ENCODE measurements around the gene ZRANB3.

ZRANB3 gene

GRCh38 chr2:135212757-135213156 is 318.3 kb downstream of the ZRANB3 start:
- no peak overlapping the region for H3K27ac Mint-ChIP-seq
- ATAC-seq (no peak), DNase-seq (ENCODE audit: low spot score in 2 of 2) (no peak)
- H3K4me3 Mint-ChIP-seq, result no peak overlapping the region
- no peaks in the 10 kb centered on the region for H3K9me3 Mint-ChIP-seq
- no peaks in the 10 kb centered on the region for H3K36me3 Mint-ChIP-seq
- H3K4me1 Mint-ChIP-seq, result no peaks in the 10 kb centered on the region

- DNase-seq (ENCODE audit: low spot score in 2 of 2) (no peak), ATAC-seq (no peak)
- Mint-ChIP-seq H3K4me1 (no peaks in the 10 kb centered on the region), H3K4me3 (no peak overlapping the region), H3K36me3 (no peaks in the 10 kb centered on the region), H3K27ac (no peak overlapping the region), H3K9me3 (no peaks in the 10 kb centered on the region)
Measured at GRCh38 chr2:135208016-135208415, 323.0 kb downstream of the ZRANB3 start.

GRCh38 chr2:135203944-135204343 is 327.1 kb downstream of the ZRANB3 start:
- Mint-ChIP-seq H3K4me1 (no peaks in the 10 kb centered on the region), H3K9me3 (no peaks in the 10 kb centered on the region), H3K4me3 (no peak overlapping the region), H3K27ac (no peak overlapping the region), H3K36me3 (no peaks in the 10 kb centered on the region)
- no peak for ATAC-seq
- DNase-seq (ENCODE audit: low spot score in 2 of 2), result no peak

- H3K4me1 Mint-ChIP-seq, result no peaks in the 10 kb centered on the region
- no peak overlapping the region for H3K27ac Mint-ChIP-seq
- H3K9me3 Mint-ChIP-seq, result no peaks in the 10 kb centered on the region
- DNase-seq (ENCODE audit: low spot score in 2 of 2), result no peak
- no peak for ATAC-seq
- no peaks in the 10 kb centered on the region for H3K36me3 Mint-ChIP-seq
- H3K4me3 Mint-ChIP-seq, result no peak overlapping the region
Measured at GRCh38 chr2:135202751-135203150, 328.3 kb downstream of the ZRANB3 start.

GRCh38 chr2:135198481-135198880 is 332.5 kb downstream of the ZRANB3 start:
- H3K4me3 Mint-ChIP-seq, result no peak overlapping the region
- no peak overlapping the region for H3K27ac Mint-ChIP-seq
- ATAC-seq (no peak), DNase-seq (ENCODE audit: low spot score in 2 of 2) (no peak)
- H3K4me1 Mint-ChIP-seq, result no peaks in the 10 kb centered on the region
- H3K9me3 Mint-ChIP-seq, result peaks cover 4% of the 10 kb centered on the region
- H3K36me3 Mint-ChIP-seq, result no peaks in the 10 kb centered on the region

GRCh38 chr2:135190799-135191198 is 340.2 kb downstream of the ZRANB3 start:
- Mint-ChIP-seq H3K4me1 (no peaks in the 10 kb centered on the region), H3K9me3 (peaks cover 9% of the 10 kb centered on the region), H3K4me3 (no peak overlapping the region), H3K27ac (no peak overlapping the region), H3K36me3 (no peaks in the 10 kb centered on the region)
- ATAC-seq (no peak), DNase-seq (ENCODE audit: low spot score in 2 of 2) (no peak)

GRCh38 chr2:135189148-135189547 is 341.9 kb downstream of the ZRANB3 start:
- DNase-seq (ENCODE audit: low spot score in 2 of 2), result no peak
- H3K36me3 Mint-ChIP-seq, result no peaks in the 10 kb centered on the region
- peaks cover 8% of the 10 kb centered on the region for H3K9me3 Mint-ChIP-seq
- ATAC-seq, result no peak
- no peaks in the 10 kb centered on the region for H3K4me1 Mint-ChIP-seq
- H3K27ac Mint-ChIP-seq, result no peak overlapping the region
- no peak overlapping the region for H3K4me3 Mint-ChIP-seq

- H3K4me1 Mint-ChIP-seq, result no peaks in the 10 kb centered on the region
- no peak overlapping the region for H3K4me3 Mint-ChIP-seq
- ATAC-seq (no peak), DNase-seq (ENCODE audit: low spot score in 2 of 2) (no peak)
- peaks cover 6% of the 10 kb centered on the region for H3K9me3 Mint-ChIP-seq
- H3K36me3 Mint-ChIP-seq, result no peaks in the 10 kb centered on the region
- H3K27ac Mint-ChIP-seq, result no peak overlapping the region
Measured at GRCh38 chr2:135187270-135187669, 343.7 kb downstream of the ZRANB3 start.

GRCh38 chr2:135186054-135186453 is 345.0 kb downstream of the ZRANB3 start:
- no peak overlapping the region for H3K27ac Mint-ChIP-seq
- no peaks in the 10 kb centered on the region for H3K4me1 Mint-ChIP-seq

GRCh38 chr2:135183822-135184221 is 347.2 kb downstream of the ZRANB3 start:
- DNase-seq (ENCODE audit: low spot score in 2 of 2), result no peak
- Mint-ChIP-seq H3K9me3 (no peaks in the 10 kb centered on the region), H3K36me3 (no peaks in the 10 kb centered on the region), H3K27ac (no peak overlapping the region), H3K4me1 (no peaks in the 10 kb centered on the region), H3K4me3 (no peak overlapping the region)
- ATAC-seq, result no peak

More at GRCh38 chr2:135186054-135186453, 345.0 kb downstream of the ZRANB3 start:
- Mint-ChIP-seq H3K4me3 (no peak overlapping the region), H3K9me3 (peaks cover 6% of the 10 kb centered on the region), H3K36me3 (no peaks in the 10 kb centered on the region)
- no peak for ATAC-seq
- no peak for DNase-seq (ENCODE audit: low spot score in 2 of 2)

- no peak overlapping the region for H3K27ac Mint-ChIP-seq
- H3K9me3 Mint-ChIP-seq, result no peaks in the 10 kb centered on the region
- H3K36me3 Mint-ChIP-seq, result no peaks in the 10 kb centered on the region
- no peak for DNase-seq (ENCODE audit: low spot score in 2 of 2)
- no peak overlapping the region for H3K4me3 Mint-ChIP-seq
- H3K4me1 Mint-ChIP-seq, result no peaks in the 10 kb centered on the region
- no peak for ATAC-seq
Measured at GRCh38 chr2:135182601-135183000, 348.4 kb downstream of the ZRANB3 start.

GRCh38 chr2:135182190-135182589 is 348.8 kb downstream of the ZRANB3 start:
- Mint-ChIP-seq H3K4me1 (no peaks in the 10 kb centered on the region), H3K36me3 (peaks cover under 1% of the 10 kb centered on the region), H3K4me3 (no peak overlapping the region), H3K9me3 (peaks cover 1% of the 10 kb centered on the region), H3K27ac (no peak overlapping the region)
- ATAC-seq (no peak), DNase-seq (ENCODE audit: low spot score in 2 of 2) (no peak)

GRCh38 chr2:135179689-135180088 is 351.3 kb downstream of the ZRANB3 start:
- Mint-ChIP-seq H3K9me3 (peaks cover 8% of the 10 kb centered on the region), H3K4me1 (no peaks in the 10 kb centered on the region)
- ATAC-seq, result no peak

GRCh38 chr2:135175177-135175576 is 355.8 kb downstream of the ZRANB3 start:
- peaks cover 5% of the 10 kb centered on the region for H3K4me1 Mint-ChIP-seq
- no peak for DNase-seq (ENCODE audit: low spot score in 2 of 2)
- H3K27ac Mint-ChIP-seq, result no peak overlapping the region
- H3K36me3 Mint-ChIP-seq, result peaks cover 20% of the 10 kb centered on the region
- H3K9me3 Mint-ChIP-seq, result peaks cover 8% of the 10 kb centered on the region
- ATAC-seq, result no peak
- H3K4me3 Mint-ChIP-seq, result no peak overlapping the region

More at GRCh38 chr2:135179689-135180088, 351.3 kb downstream of the ZRANB3 start:
- no peak for DNase-seq (ENCODE audit: low spot score in 2 of 2)
- peaks cover 6% of the 10 kb centered on the region for H3K36me3 Mint-ChIP-seq
- no peak overlapping the region for H3K27ac Mint-ChIP-seq
- no peak overlapping the region for H3K4me3 Mint-ChIP-seq

- peaks cover 5% of the 10 kb centered on the region for H3K4me1 Mint-ChIP-seq
- peaks cover 25% of the 10 kb centered on the region for H3K36me3 Mint-ChIP-seq
- no peak overlapping the region for H3K4me3 Mint-ChIP-seq
- DNase-seq (ENCODE audit: low spot score in 2 of 2) (no peak), ATAC-seq (no peak)
- H3K9me3 Mint-ChIP-seq, result peaks cover 8% of the 10 kb centered on the region
- H3K27ac Mint-ChIP-seq, result no peak overlapping the region
Measured at GRCh38 chr2:135174810-135175093, 356.3 kb downstream of the ZRANB3 start.

- Mint-ChIP-seq H3K27ac (no peak overlapping the region), H3K9me3 (peaks cover 8% of the 10 kb centered on the region), H3K36me3 (peaks cover 30% of the 10 kb centered on the region), H3K4me3 (no peak overlapping the region), H3K4me1 (peaks cover 5% of the 10 kb centered on the region)
- DNase-seq (ENCODE audit: low spot score in 2 of 2) (no peak), ATAC-seq (no peak)
Measured at GRCh38 chr2:135174049-135174809, 356.8 kb downstream of the ZRANB3 start.
